Activated CD4-positive, alpha-beta T cell treated with anti-CD3 and anti-CD28 coated beads for 48 hours (primary cell): ENCODE results near the gene RIMS1.

ENCODE experiments used
- DNase-seq: peaks from one replicate; pipeline ENCODE4 v3.0.0-alpha.2; 2020

Gene RIMS1

GRCh38 chr6:72094506-72094905 is 208.2 kb downstream of the RIMS1 start:
- no peak for DNase-seq

- no peak for DNase-seq
These were observed 216.2 kb downstream of the RIMS1 start for GRCh38 chr6:72102561-72102960.

- DNase-seq = no peak
These were observed 225.3 kb downstream of the RIMS1 start for GRCh38 chr6:72111611-72112010.

- no peak for DNase-seq
These were observed 244.0 kb downstream of the RIMS1 start for GRCh38 chr6:72130327-72130726.

- DNase-seq = no peak
These were observed 246.1 kb downstream of the RIMS1 start for GRCh38 chr6:72132427-72132826.

- no peak for DNase-seq
These were observed 246.5 kb downstream of the RIMS1 start for GRCh38 chr6:72132851-72133250.

GRCh38 chr6:72133324-72133723 is 247.0 kb downstream of the RIMS1 start:
- no peak for DNase-seq

- DNase-seq = no peak
These were observed 254.4 kb downstream of the RIMS1 start for GRCh38 chr6:72140795-72141194.

GRCh38 chr6:72149715-72150114 is 263.4 kb downstream of the RIMS1 start:
- DNase-seq = no peak

- no peak for DNase-seq
These were observed 265.4 kb downstream of the RIMS1 start for GRCh38 chr6:72151742-72152141.

- DNase-seq = no peak
These were observed 289.6 kb downstream of the RIMS1 start for GRCh38 chr6:72175916-72176315.

- DNase-seq = peak; percentile 3
These were observed 296.2 kb downstream of the RIMS1 start for GRCh38 chr6:72182337-72183246.

GRCh38 chr6:72203983-72204382 is 317.6 kb downstream of the RIMS1 start:
- DNase-seq = no peak

- DNase-seq = no peak
These were observed 319.1 kb downstream of the RIMS1 start for GRCh38 chr6:72205500-72205899.

- no peak for DNase-seq
These were observed 320.3 kb downstream of the RIMS1 start for GRCh38 chr6:72206606-72207005.

- DNase-seq = no peak
These were observed 326.3 kb downstream of the RIMS1 start for GRCh38 chr6:72212686-72213085.

GRCh38 chr6:72213654-72214053 is 327.3 kb downstream of the RIMS1 start:
- DNase-seq = no peak

- no peak for DNase-seq
These were observed 330.1 kb downstream of the RIMS1 start for GRCh38 chr6:72216222-72217068.

- DNase-seq = no peak
These were observed 331.3 kb downstream of the RIMS1 start for GRCh38 chr6:72217626-72218025.

GRCh38 chr6:72218125-72218524 is 331.8 kb downstream of the RIMS1 start:
- DNase-seq = no peak

GRCh38 chr6:72219536-72219935 is 333.2 kb downstream of the RIMS1 start:
- DNase-seq = no peak

- no peak for DNase-seq
These were observed 351.7 kb downstream of the RIMS1 start for GRCh38 chr6:72238021-72238420.

- DNase-seq = no peak
These were observed 352.6 kb downstream of the RIMS1 start for GRCh38 chr6:72238900-72239299.

GRCh38 chr6:72245565-72245964 is 359.2 kb downstream of the RIMS1 start:
- no peak for DNase-seq
